PC-9 (cell line): ENCODE results near the gene EIF3K. TPM values are rescaled to one million over a fixed set of nuclear protein-coding genes. Genes with fewer than 3 reads are reported as not detected.

Source experiments
- BruUV-seq: library from RNA; stranded (reverse); fragments of 400-500 nt; replicated peaks from 2 replicates; lab custom pipeline; 2021; lab: Mats Ljungman, UMichigan
- CTCF ChIA-PET: fragments of 300-600 bp; sonication (Branson Sonifier 250); formaldehyde crosslinking; loops from one replicate; lab custom pipeline; 2022; ENCODE audit warnings: antibody characterized with exemption; lab: Charles Lee
- POLR2A ChIA-PET: fragments of 300-600 bp; sonication (Branson Sonifier 250); formaldehyde crosslinking; loops from one replicate; lab custom pipeline; 2022; ENCODE audit warnings: antibody characterized with exemption; ENCODE audit not compliant: unreplicated experiment; lab: Charles Lee
- DNase-seq, 2 experiments: peaks; one replicate each; pipeline versions ENCODE4 v3.0.0 to v3.0.0-alpha.2; 2015 to 2022; ENCODE audit warnings: mixed read lengths in 1 of 2
- H2AFZ ChIP-seq: fragments of 200-600 bp; sonication (generic); 2 replicates; pipeline ENCODE4 v1.8.1; 2017; ENCODE audit warnings: antibody characterized with exemption
- H3F3A ChIP-seq: fragments of 200-600 bp; sonication (generic); 2 replicates; pipeline ENCODE4 v1.8.1; 2017; ENCODE audit warnings: antibody characterized with exemption, mild to moderate bottlenecking, low read depth; ENCODE audit not compliant: insufficient read depth
- H3K27ac ChIP-seq: fragments of 200-600 bp; sonication (generic); 2 replicates; pipeline ENCODE4 v1.6.1; 2016; ENCODE audit warnings: mixed run types
- H3K27me3 ChIP-seq: fragments of 200-600 bp; sonication (generic); 2 replicates; pipeline ENCODE4 v1.6.1; 2016; ENCODE audit warnings: low read depth, mixed run types; ENCODE audit not compliant: insufficient read depth
- H3K36me3 ChIP-seq: fragments of 200-600 bp; sonication (generic); 2 replicates; pipeline ENCODE4 v1.6.1; 2016; ENCODE audit warnings: low read depth, mixed run types
- H3K4me1 ChIP-seq: fragments of 200-600 bp; sonication (generic); replicated peaks from 2 replicates; pipeline ENCODE4 v1.6.1; 2016; ENCODE audit warnings: mixed run types; ENCODE audit not compliant: insufficient read depth
- H3K4me2 ChIP-seq: fragments of 200-600 bp; sonication (generic); 2 replicates; pipeline ENCODE4 v1.6.1; 2017; ENCODE audit warnings: mixed run types
- H3K4me3 ChIP-seq: fragments of 200-600 bp; sonication (generic); 2 replicates; pipeline ENCODE4 v1.6.1; 2016; ENCODE audit warnings: mixed run types
- H3K79me2 ChIP-seq: fragments of 200-600 bp; sonication (generic); 2 replicates; pipeline ENCODE4 v1.6.1; 2017; ENCODE audit warnings: low read depth, mixed run types
- H3K9me2 ChIP-seq: fragments of 200-600 bp; sonication (generic); 2 replicates; pipeline ENCODE4 v1.8.1; 2017; ENCODE audit warnings: mild to moderate bottlenecking; ENCODE audit not compliant: insufficient read depth
- H3K9me3 ChIP-seq: fragments of 200-600 bp; sonication (generic); 2 replicates; pipeline ENCODE4 v1.8.1; 2016; ENCODE audit warnings: low read depth; ENCODE audit not compliant: insufficient read depth
- H4K20me1 ChIP-seq: fragments of 200-600 bp; sonication (generic); 2 replicates; pipeline ENCODE4 v1.8.1; 2017; ENCODE audit not compliant: insufficient read depth
- EZH2 ChIP-seq: fragments of 200-600 bp; sonication (generic); IDR thresholded peaks from 2 replicates; pipeline ENCODE4 v1.8.0; 2017; ENCODE audit warnings: antibody characterized with exemption, low read depth
- intact Hi-C: fragments of 100-400 bp; cut with micrococcal nuclease; formaldehyde crosslinking; loops from one replicate; pipeline ENCODE4 v1.10.0; 2022; ENCODE audit not compliant: unreplicated experiment
- total RNA-seq: library from RNA; stranded (reverse); gene quantifications from 2 replicates; pipeline ENCODE4 v1.2.3, GENCODE V29; 2021
- TF ChIP-seq, protein P1 (sequence below): fragments of 200-600 bp; sonication (generic); conservative IDR thresholded peaks from 2 replicates; pipeline ENCODE4 v1.6.1; 2017; ENCODE audit warnings: mixed run types, antibody characterized with exemption, mild to moderate bottlenecking, moderate library complexity

The EIF3K gene
- total RNA-seq, 1 experiment from 2014 or later = 230 TPM

- no TSS peak for BruUV-seq
- peaks cover 96% of the 10 kb centered on the region for H3K79me2 ChIP-seq
- no peak overlapping the region for H2AFZ ChIP-seq
- peaks cover 15% of the 10 kb centered on the region for H3K36me3 ChIP-seq
- H3K9me3 ChIP-seq = no peaks in the 10 kb centered on the region
- DNase-seq = no peak
- ChIA-PET CTCF (no interaction called here), POLR2A (no interaction called here)
- intact Hi-C loops = no loop called here
- peak overlapping the region; percentile 30; the same call in 1 of the 2 replicates for H3K27ac ChIP-seq
- no peaks in the 10 kb centered on the region for H3K9me2 ChIP-seq
- H3K27me3 ChIP-seq = no peaks in the 10 kb centered on the region
- H3K4me2 ChIP-seq = no peak overlapping the region
- peaks cover 88% of the 10 kb centered on the region for H4K20me1 ChIP-seq
- H3K4me1 ChIP-seq = peaks cover 19% of the 10 kb centered on the region
- H3K4me3 ChIP-seq = no peak overlapping the region
- TF ChIP-seq EZH2 = no peak
- TF ChIP-seq, protein P1, sequence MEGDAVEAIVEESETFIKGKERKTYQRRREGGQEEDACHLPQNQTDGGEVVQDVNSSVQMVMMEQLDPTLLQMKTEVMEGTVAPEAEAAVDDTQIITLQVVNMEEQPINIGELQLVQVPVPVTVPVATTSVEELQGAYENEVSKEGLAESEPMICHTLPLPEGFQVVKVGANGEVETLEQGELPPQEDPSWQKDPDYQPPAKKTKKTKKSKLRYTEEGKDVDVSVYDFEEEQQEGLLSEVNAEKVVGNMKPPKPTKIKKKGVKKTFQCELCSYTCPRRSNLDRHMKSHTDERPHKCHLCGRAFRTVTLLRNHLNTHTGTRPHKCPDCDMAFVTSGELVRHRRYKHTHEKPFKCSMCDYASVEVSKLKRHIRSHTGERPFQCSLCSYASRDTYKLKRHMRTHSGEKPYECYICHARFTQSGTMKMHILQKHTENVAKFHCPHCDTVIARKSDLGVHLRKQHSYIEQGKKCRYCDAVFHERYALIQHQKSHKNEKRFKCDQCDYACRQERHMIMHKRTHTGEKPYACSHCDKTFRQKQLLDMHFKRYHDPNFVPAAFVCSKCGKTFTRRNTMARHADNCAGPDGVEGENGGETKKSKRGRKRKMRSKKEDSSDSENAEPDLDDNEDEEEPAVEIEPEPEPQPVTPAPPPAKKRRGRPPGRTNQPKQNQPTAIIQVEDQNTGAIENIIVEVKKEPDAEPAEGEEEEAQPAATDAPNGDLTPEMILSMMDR = no peak
- H3F3A ChIP-seq = peaks cover 72% of the 10 kb centered on the region
These were observed 52.7 kb downstream of the EIF3K start for GRCh38 chr19:38671654-38672053.

GRCh38 chr19:38673030-38673429, 54.0 kb downstream of the EIF3K start:
- Histone ChIP-seq H3K4me2 (no peak overlapping the region), H3K9me2 (no peaks in the 10 kb centered on the region), H3K9me3 (no peaks in the 10 kb centered on the region), H3K27me3 (no peaks in the 10 kb centered on the region), H3K27ac (no peak overlapping the region), H3K79me2 (peaks cover 96% of the 10 kb centered on the region), H3K4me3 (no peak overlapping the region), H3K4me1 (0 out of 2 replicates have a peak, but pooled peaks cover 18% of the 10 kb centered on the region), H2AFZ (no peak overlapping the region), H3K36me3 (peaks cover 21% of the 10 kb centered on the region), H3F3A (peaks cover 64% of the 10 kb centered on the region), H4K20me1 (peaks cover 87% of the 10 kb centered on the region)
- intact Hi-C loops = no loop called here
- TF ChIP-seq, protein P1 = no peak
- no peak for TF ChIP-seq EZH2
- POLR2A ChIA-PET = no interaction called here
- CTCF ChIA-PET = no interaction called here
- DNase-seq = no peak
- BruUV-seq = no TSS peak

DNA sequence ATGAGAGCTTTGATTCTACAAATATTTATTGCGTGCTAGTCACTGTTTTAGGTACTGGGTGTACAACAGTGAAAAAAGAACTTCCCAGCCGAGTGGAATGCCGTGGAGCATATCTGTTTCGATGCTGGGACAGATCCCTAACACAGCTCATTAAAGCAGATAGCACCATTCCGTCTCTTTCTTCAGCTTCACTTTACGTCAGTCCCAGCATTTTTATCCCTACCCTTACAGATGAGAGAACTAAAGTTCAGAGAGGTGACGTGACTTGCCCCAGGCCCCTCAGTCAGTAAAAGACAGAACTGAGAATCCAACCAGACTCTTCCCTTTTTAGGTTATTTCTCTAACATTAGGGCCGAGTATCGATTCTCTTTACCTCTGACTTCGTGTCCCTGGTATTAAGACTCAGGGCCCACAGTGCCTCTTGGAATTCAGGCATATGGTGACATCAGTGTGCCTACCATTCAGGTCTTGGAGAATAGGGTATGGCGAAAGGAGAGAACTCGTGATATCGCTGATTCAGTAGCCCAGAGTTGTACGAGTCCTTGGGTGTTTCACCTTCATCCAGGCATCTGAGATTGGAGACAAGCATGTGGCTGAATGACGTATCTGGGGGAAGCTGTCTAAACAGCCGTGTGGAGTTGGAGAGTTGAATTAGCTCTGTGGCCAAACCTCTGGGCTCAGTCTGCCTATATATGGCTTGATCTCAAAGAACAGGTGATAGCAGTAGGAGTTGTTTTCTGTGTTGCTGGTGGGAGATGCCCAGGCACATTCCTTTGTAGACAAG, 55.6 kb downstream of the EIF3K start:
- no peak overlapping the region for H3K4me3 ChIP-seq
- POLR2A ChIA-PET = interaction anchor here (0.5 to 0.6 kb wide), 2 partner anchors 17 to 163 kb away, joined by 3 to 6 read pairs; no protein-coding TSS in a partner anchor
- no peaks in the 10 kb centered on the region for H3K27me3 ChIP-seq
- no peaks in the 10 kb centered on the region for H3K9me3 ChIP-seq
- TF ChIP-seq EZH2 = no peak
- TF ChIP-seq, protein P1 = no peak
- peaks cover 26% of the 10 kb centered on the region for H3K4me1 ChIP-seq
- intact Hi-C loops = no loop called here
- peaks cover 96% of the 10 kb centered on the region for H3K79me2 ChIP-seq
- peaks cover 16% of the 10 kb centered on the region; the same call in 1 of the 2 replicates for H3K36me3 ChIP-seq
- H3K4me2 ChIP-seq = no peak overlapping the region
- no TSS peak for BruUV-seq
- no peak overlapping the region for H2AFZ ChIP-seq
- peaks cover 64% of the 10 kb centered on the region for H3F3A ChIP-seq
- CTCF ChIA-PET = no interaction called here
- no peak for DNase-seq
- peak overlapping the region; percentile 33 for H3K27ac ChIP-seq
- H4K20me1 ChIP-seq = peaks cover 73% of the 10 kb centered on the region
- no peaks in the 10 kb centered on the region for H3K9me2 ChIP-seq
